GM23338 (cell line): ENCODE results near the gene TBC1D2B. TPM values are rescaled to one million over a fixed set of nuclear protein-coding genes. Genes with fewer than 3 reads are reported as not detected.

Source experiments
- ATAC-seq: fragments of 200-7000 bp; cut with Tn5 transposase; 3 replicates; pipeline ENCODE4 v1.9.1; 2020
- DNase-seq: peaks from one replicate; pipeline ENCODE4 v3.0.0-alpha.2; 2015; ENCODE audit warnings: low spot score
- H2AFZ ChIP-seq: fragments of 200-600 bp; sonication (generic); 2 replicates; pipeline ENCODE4 v1.8.0; 2016; ENCODE audit warnings: antibody characterized with exemption, mild to moderate bottlenecking, moderate library complexity
- H3F3A ChIP-seq: fragments of 200-600 bp; sonication (generic); replicated peaks from 2 replicates; pipeline ENCODE4 v1.8.0; 2017; ENCODE audit warnings: antibody characterized with exemption, mixed run types, low read depth
- H3K27ac ChIP-seq: fragments of 200-600 bp; sonication (generic); 2 replicates; pipeline ENCODE4 v1.6.1; 2016; ENCODE audit warnings: low read depth
- H3K27me3 ChIP-seq: fragments of 200-600 bp; sonication (generic); 2 replicates; pipeline ENCODE4 v1.8.0; 2016; ENCODE audit warnings: mild to moderate bottlenecking, mixed run types, moderate library complexity; ENCODE audit not compliant: insufficient read depth
- H3K36me3 ChIP-seq: fragments of 200-600 bp; sonication (generic); 2 replicates; pipeline ENCODE4 v1.8.0; 2016; ENCODE audit warnings: mild to moderate bottlenecking; ENCODE audit not compliant: insufficient read depth
- H3K4me1 ChIP-seq: fragments of 200-600 bp; sonication (generic); 2 replicates; pipeline ENCODE4 v1.8.0; 2016; ENCODE audit warnings: mild to moderate bottlenecking, moderate library complexity; ENCODE audit not compliant: insufficient read depth
- H3K4me2 ChIP-seq: fragments of 200-600 bp; sonication (generic); 2 replicates; pipeline ENCODE4 v1.7.1; 2017; ENCODE audit warnings: mixed run types
- H3K4me3 ChIP-seq: fragments of 200-600 bp; sonication (generic); 2 replicates; pipeline ENCODE4 v1.6.1; 2016; ENCODE audit warnings: mixed run types
- H3K79me2 ChIP-seq: fragments of 200-600 bp; sonication (generic); replicated peaks from 2 replicates; pipeline ENCODE4 v1.8.0; 2017; ENCODE audit warnings: mild to moderate bottlenecking; ENCODE audit not compliant: insufficient read depth
- H3K9me2 ChIP-seq: fragments of 200-600 bp; sonication (generic); 2 replicates; pipeline ENCODE4 v1.8.0; 2017; ENCODE audit not compliant: insufficient read depth
- H4K20me1 ChIP-seq: fragments of 200-600 bp; sonication (generic); replicated peaks from 2 replicates; pipeline ENCODE4 v1.8.0; 2017; ENCODE audit warnings: mild to moderate bottlenecking; ENCODE audit not compliant: insufficient read depth
- H3K27ac Mint-ChIP-seq: 2 replicates; pipeline ENCODE4 v1.8.0; 2020; ENCODE audit warnings: inconsistent platforms, mild to moderate bottlenecking, moderate library complexity, mixed read lengths
- H3K27me3 Mint-ChIP-seq: 3 replicates; pipeline ENCODE4 v1.8.0; 2022; ENCODE audit warnings: low read depth, mild to moderate bottlenecking, moderate library complexity, mixed read lengths, inconsistent platforms; ENCODE audit not compliant: insufficient read depth, poor library complexity
- H3K36me3 Mint-ChIP-seq: 3 replicates; pipeline ENCODE4 v1.8.0; 2021; ENCODE audit warnings: low read depth, mild to moderate bottlenecking, inconsistent platforms, moderate library complexity, mixed read lengths
- H3K4me1 Mint-ChIP-seq: 3 replicates; pipeline ENCODE4 v1.8.0; 2020; ENCODE audit warnings: mild to moderate bottlenecking, inconsistent platforms, mixed read lengths
- H3K4me3 Mint-ChIP-seq: 3 replicates; pipeline ENCODE4 v1.8.0; 2021; ENCODE audit warnings: moderate library complexity, mild to moderate bottlenecking, inconsistent platforms, mixed read lengths
- H3K9me3 Mint-ChIP-seq: 3 replicates; pipeline ENCODE4 v1.8.0; 2020; ENCODE audit warnings: moderate library complexity, mild to moderate bottlenecking, inconsistent platforms, mixed read lengths
- CTCF ChIP-seq, 2 experiments: fragments of 200-600 bp in 1 of 2; sonication (generic) in 1 of 2; conservative IDR thresholded peaks; 2 replicates each; pipeline versions ENCODE4 v1.5.1 to v1.6.1; 2016 to 2017; ENCODE audit warnings: antibody characterized with exemption in 2 of 2, low read depth in 2 of 2, mild to moderate bottlenecking in 2 of 2, moderate library complexity in 1 of 2
- ETS1 ChIP-seq: IDR thresholded peaks from 2 replicates; pipeline ENCODE4 v1.6.1; 2016; ENCODE audit warnings: antibody characterized with exemption
- EZH2 ChIP-seq: fragments of 200-600 bp; sonication (generic); IDR thresholded peaks from one replicate; pipeline ENCODE4 v1.8.0; 2017; ENCODE audit warnings: antibody characterized with exemption, mild to moderate bottlenecking, low read depth; ENCODE audit not compliant: unreplicated experiment
- JUNB ChIP-seq: IDR thresholded peaks from one replicate; pipeline ENCODE4 v1.6.1; 2016; ENCODE audit warnings: antibody characterized with exemption; ENCODE audit not compliant: unreplicated experiment
- NANOG ChIP-seq: IDR thresholded peaks from 2 replicates; pipeline ENCODE4 v1.6.1; 2016; ENCODE audit warnings: antibody characterized with exemption, borderline replicate concordance
- POLR2AphosphoS5 ChIP-seq: IDR thresholded peaks from 2 replicates; pipeline ENCODE4 v1.6.1; 2016; ENCODE audit warnings: antibody characterized with exemption, low read depth
- REST ChIP-seq: IDR thresholded peaks from one replicate; pipeline ENCODE4 v1.6.1; 2018; ENCODE audit warnings: antibody characterized with exemption; ENCODE audit not compliant: unreplicated experiment
- STAT1 ChIP-seq: IDR thresholded peaks from one replicate; pipeline ENCODE4 v1.6.1; 2016; ENCODE audit warnings: antibody characterized with exemption; ENCODE audit not compliant: unreplicated experiment
- ZNF114 ChIP-seq: fragments of 250-450 bp; sonication (Bioruptor Pico); IDR thresholded peaks from 2 replicates; pipeline ENCODE4 v1.5.0; 2020; ENCODE audit warnings: mild to moderate bottlenecking, moderate library complexity
- ZNF462 ChIP-seq: fragments of 250-450 bp; sonication (Bioruptor Pico); IDR thresholded peaks from 2 replicates; pipeline ENCODE4 v1.5.0; 2020; ENCODE audit warnings: mild to moderate bottlenecking, moderate library complexity
- polyA plus RNA-seq: library from polyadenylated mRNA; unstranded; fragments of >200 nt; fragmentation: Nextera tagmentation; extraction: Ambion mirVana; gene quantifications from 2 replicates; pipeline ENCODE4 v1.2.1, GENCODE V29; 2016
- total RNA-seq: library from RNA; depleted of rRNA; stranded (reverse); fragments of >200 nt; shearing (Covaris generic); gene quantifications from 2 replicates; pipeline ENCODE4 v1.2.3, GENCODE V29; 2014

The TBC1D2B gene
- total and polyA plus RNA-seq, 2 experiments from 2014 or later: 3.6 to 17.8 TPM

GRCh38 chr15:78052545-78052944, 25.0 kb downstream of the TBC1D2B start (continued):
- TF ChIP-seq ZNF114 (no peak), JUNB (no peak), NANOG (no peak), POLR2AphosphoS5 (no peak), REST (no peak), CTCF (conservative IDR thresholded peaks at IDR 0.05; ENCODE audit: low read depth in 2 of 2) (no peak), STAT1 (no peak)

GRCh38 chr15:78052001-78052401, 25.5 kb downstream of the TBC1D2B start:
- H3K4me2 ChIP-seq: no peak overlapping the region
- no peaks in the 10 kb centered on the region for H3K36me3 ChIP-seq
- no peaks in the 10 kb centered on the region for H4K20me1 ChIP-seq
- H3K9me3 Mint-ChIP-seq: no peaks in the 10 kb centered on the region
- no peak overlapping the region for H3K4me3 ChIP-seq
- H3K27ac ChIP-seq: 0 out of 2 replicates have a peak overlapping the region, but pooled peaks have one; percentile 6
- no peak overlapping the region; the same call in 1 of the 2 replicates for H3K27ac Mint-ChIP-seq
- peaks cover 2% of the 10 kb centered on the region for H3K27me3 Mint-ChIP-seq
- H2AFZ ChIP-seq: no peak overlapping the region
- peaks cover 27% of the 10 kb centered on the region for H3K4me1 Mint-ChIP-seq
- no peaks in the 10 kb centered on the region for H3K9me2 ChIP-seq
- DNase-seq (no peak), ATAC-seq (peak; percentile 67)
- no peak overlapping the region for H3K4me3 Mint-ChIP-seq
- no peaks in the 10 kb centered on the region for H3F3A ChIP-seq
- H3K79me2 ChIP-seq: peaks cover 15% of the 10 kb centered on the region
- H3K4me1 ChIP-seq: peaks cover 39% of the 10 kb centered on the region
- H3K36me3 Mint-ChIP-seq: no peaks in the 10 kb centered on the region
- H3K27me3 ChIP-seq: no peaks in the 10 kb centered on the region
- TF ChIP-seq ETS1 (no peak), EZH2 (no peak), JUNB (no peak), STAT1 (no peak), ZNF462 (no peak)
